MM.1S (cell line): ENCODE measurements around the gene TADA2B.

Experiments used
- DNase-seq: peaks from one replicate; pipeline ENCODE4 v3.0.0-alpha.2; 2015
- H2AFZ ChIP-seq: fragments of 300-600 bp; sonication (generic); 2 replicates; pipeline ENCODE4 v1.6.0; 2016; ENCODE audit warnings: antibody characterized with exemption, low read length
- H3F3A ChIP-seq: fragments of 300-600 bp; sonication (generic); 2 replicates; pipeline ENCODE4 v1.6.1; 2016; ENCODE audit warnings: mild to moderate bottlenecking, antibody characterized with exemption, low read length, moderate library complexity, mixed read lengths; ENCODE audit not compliant: insufficient read depth
- H3K27ac ChIP-seq: fragments of 300-600 bp; sonication (generic); 2 replicates; pipeline ENCODE4 v1.5.1; 2016; ENCODE audit warnings: mild to moderate bottlenecking, low read length
- H3K27me3 ChIP-seq: fragments of 300-600 bp; sonication (generic); replicated peaks from 2 replicates; pipeline ENCODE4 v1.6.0; 2016; ENCODE audit warnings: low read length; ENCODE audit not compliant: insufficient read depth
- H3K36me3 ChIP-seq: fragments of 300-600 bp; sonication (generic); replicated peaks from 2 replicates; pipeline ENCODE4 v1.6.1; 2016; ENCODE audit warnings: mild to moderate bottlenecking, low read length, mixed read lengths; ENCODE audit not compliant: insufficient read depth
- H3K4me1 ChIP-seq: fragments of 300-600 bp; sonication (generic); 2 replicates; pipeline ENCODE4 v1.6.1; 2016; ENCODE audit warnings: low read length, mixed read lengths
- H3K4me2 ChIP-seq: fragments of 300-600 bp; sonication (generic); 2 replicates; pipeline ENCODE4 v1.6.0; 2016; ENCODE audit warnings: low read depth, low read length
- H3K4me3 ChIP-seq: fragments of 300-600 bp; sonication (generic); 2 replicates; pipeline ENCODE4 v1.5.1; 2016; ENCODE audit warnings: low read length, mixed read lengths
- H3K79me2 ChIP-seq: fragments of 300-600 bp; sonication (generic); 2 replicates; pipeline ENCODE4 v1.6.1; 2016; ENCODE audit warnings: mixed run types, low read length, mixed read lengths
- H3K9ac ChIP-seq: fragments of 300-600 bp; sonication (generic); 2 replicates; pipeline ENCODE4 v1.6.1; 2016; ENCODE audit warnings: low read length, mixed read lengths
- H3K9me2 ChIP-seq: fragments of 300-600 bp; sonication (generic); replicated peaks from 2 replicates; pipeline ENCODE4 v1.6.1; 2016; ENCODE audit warnings: mild to moderate bottlenecking, low read length, mixed read lengths; ENCODE audit not compliant: insufficient read depth
- H3K9me3 ChIP-seq: fragments of 300-600 bp; sonication (generic); replicated peaks from 2 replicates; pipeline ENCODE4 v1.6.1; 2016; ENCODE audit warnings: mild to moderate bottlenecking, low read length, mixed read lengths; ENCODE audit not compliant: insufficient read depth
- H4K20me1 ChIP-seq: fragments of 300-600 bp; sonication (generic); 2 replicates; pipeline ENCODE4 v1.6.1; 2016; ENCODE audit warnings: mild to moderate bottlenecking, low read length, moderate library complexity, mixed read lengths; ENCODE audit not compliant: insufficient read depth
- EZH2 ChIP-seq: fragments of 300-600 bp; sonication (generic); optimal IDR thresholded peaks from 2 replicates; pipeline ENCODE3; 2017; ENCODE audit warnings: low read depth, mild to moderate bottlenecking, antibody characterized with exemption, low read length, mixed read lengths
- EZH2phosphoT487 ChIP-seq: fragments of 300-600 bp; sonication (generic); IDR thresholded peaks from 2 replicates; pipeline ENCODE4 v1.6.1; 2018; ENCODE audit warnings: antibody characterized with exemption, low read length
- TF ChIP-seq, protein P1 (sequence below): fragments of 300-600 bp; sonication (generic); IDR thresholded peaks from 2 replicates; pipeline ENCODE4 v1.5.1; 2016; ENCODE audit warnings: antibody characterized with exemption, low read length, mixed read lengths

The TADA2B gene

DNA sequence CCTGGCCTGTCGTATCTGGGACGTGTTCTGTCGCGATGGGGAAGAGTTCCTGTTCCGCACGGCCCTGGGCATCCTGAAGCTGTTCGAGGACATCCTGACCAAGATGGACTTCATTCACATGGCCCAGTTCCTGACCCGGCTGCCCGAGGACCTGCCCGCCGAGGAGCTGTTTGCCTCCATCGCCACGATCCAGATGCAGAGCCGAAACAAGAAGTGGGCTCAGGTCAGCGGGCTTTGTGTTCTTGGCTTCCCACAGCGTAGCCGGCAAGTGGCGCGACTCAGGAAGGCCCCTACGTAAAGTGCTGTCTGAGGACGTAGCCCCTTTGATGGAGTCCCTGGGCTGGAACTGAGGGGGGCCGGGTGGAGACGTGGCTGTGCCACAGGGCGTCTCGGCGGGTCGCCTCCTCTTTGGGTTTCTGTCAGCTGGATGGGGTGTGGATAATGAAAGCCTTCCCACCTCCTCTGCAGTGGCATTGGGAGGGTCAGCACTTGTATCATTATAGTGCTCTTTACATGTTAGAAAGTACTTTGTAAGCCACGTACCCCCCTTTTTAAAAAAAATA, 18.1 kb upstream of the TADA2B start:
- H3K27ac ChIP-seq, result no peak overlapping the region
- no peak overlapping the region for H3K4me2 ChIP-seq
- no peaks in the 10 kb centered on the region for H4K20me1 ChIP-seq
- H3K4me1 ChIP-seq, result no peaks in the 10 kb centered on the region
- DNase-seq, result no peak
- no peak overlapping the region for H3K9ac ChIP-seq
- TF ChIP-seq, protein P1, sequence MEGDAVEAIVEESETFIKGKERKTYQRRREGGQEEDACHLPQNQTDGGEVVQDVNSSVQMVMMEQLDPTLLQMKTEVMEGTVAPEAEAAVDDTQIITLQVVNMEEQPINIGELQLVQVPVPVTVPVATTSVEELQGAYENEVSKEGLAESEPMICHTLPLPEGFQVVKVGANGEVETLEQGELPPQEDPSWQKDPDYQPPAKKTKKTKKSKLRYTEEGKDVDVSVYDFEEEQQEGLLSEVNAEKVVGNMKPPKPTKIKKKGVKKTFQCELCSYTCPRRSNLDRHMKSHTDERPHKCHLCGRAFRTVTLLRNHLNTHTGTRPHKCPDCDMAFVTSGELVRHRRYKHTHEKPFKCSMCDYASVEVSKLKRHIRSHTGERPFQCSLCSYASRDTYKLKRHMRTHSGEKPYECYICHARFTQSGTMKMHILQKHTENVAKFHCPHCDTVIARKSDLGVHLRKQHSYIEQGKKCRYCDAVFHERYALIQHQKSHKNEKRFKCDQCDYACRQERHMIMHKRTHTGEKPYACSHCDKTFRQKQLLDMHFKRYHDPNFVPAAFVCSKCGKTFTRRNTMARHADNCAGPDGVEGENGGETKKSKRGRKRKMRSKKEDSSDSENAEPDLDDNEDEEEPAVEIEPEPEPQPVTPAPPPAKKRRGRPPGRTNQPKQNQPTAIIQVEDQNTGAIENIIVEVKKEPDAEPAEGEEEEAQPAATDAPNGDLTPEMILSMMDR, result no peak
- TF ChIP-seq EZH2, result no peak
- H3K27me3 ChIP-seq, result no peaks in the 10 kb centered on the region
- no peaks in the 10 kb centered on the region for H3F3A ChIP-seq
- no peaks in the 10 kb centered on the region for H3K9me3 ChIP-seq
- H3K9me2 ChIP-seq, result no peaks in the 10 kb centered on the region
- no peak overlapping the region for H2AFZ ChIP-seq
- no peak overlapping the region for H3K4me3 ChIP-seq
- peaks cover 5% of the 10 kb centered on the region for H3K36me3 ChIP-seq
- peaks cover 14% of the 10 kb centered on the region for H3K79me2 ChIP-seq

DNA sequence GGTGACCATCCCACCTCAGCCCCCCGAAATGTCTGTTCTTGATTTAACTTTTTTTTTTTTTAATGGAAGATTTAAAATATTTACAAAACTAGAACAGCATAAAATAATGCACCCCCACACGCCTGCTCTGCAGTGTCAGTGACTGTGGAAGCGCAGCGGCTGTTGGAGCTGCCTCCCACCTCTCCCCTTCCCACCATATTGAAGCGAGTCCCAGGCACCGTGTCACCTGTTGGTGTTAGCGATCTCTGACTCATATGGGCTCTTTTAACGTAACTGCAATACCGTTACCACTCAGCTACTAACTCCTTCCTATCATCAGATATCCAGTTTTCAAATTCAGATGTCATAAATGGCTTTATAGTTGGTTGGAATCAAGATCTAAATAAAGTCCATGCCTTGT, 17.1 kb upstream of the TADA2B start:
- H2AFZ ChIP-seq, result no peak overlapping the region
- peaks cover 14% of the 10 kb centered on the region for H3K79me2 ChIP-seq
- DNase-seq, result no peak
- H3K9me3 ChIP-seq, result no peaks in the 10 kb centered on the region
- no peaks in the 10 kb centered on the region for H4K20me1 ChIP-seq
- no peak overlapping the region for H3K9ac ChIP-seq
- TF ChIP-seq, protein P1, result no peak
- TF ChIP-seq EZH2phosphoT487 (no peak), EZH2 (no peak)
- H3K4me1 ChIP-seq, result no peaks in the 10 kb centered on the region
- no peaks in the 10 kb centered on the region for H3K27me3 ChIP-seq
- no peaks in the 10 kb centered on the region for H3K9me2 ChIP-seq
- H3K36me3 ChIP-seq, result peaks cover 11% of the 10 kb centered on the region
- H3K27ac ChIP-seq, result no peak overlapping the region
- no peaks in the 10 kb centered on the region for H3F3A ChIP-seq
- H3K4me3 ChIP-seq, result no peak overlapping the region
- H3K4me2 ChIP-seq, result no peak overlapping the region

- Histone ChIP-seq H3K9ac (no peak overlapping the region), H3K36me3 (peaks cover 11% of the 10 kb centered on the region), H3K27me3 (no peaks in the 10 kb centered on the region), H3K4me2 (no peak overlapping the region), H2AFZ (no peak overlapping the region), H3K4me1 (no peaks in the 10 kb centered on the region), H4K20me1 (no peaks in the 10 kb centered on the region), H3K9me3 (no peaks in the 10 kb centered on the region), H3K79me2 (peaks cover 13% of the 10 kb centered on the region), H3K9me2 (no peaks in the 10 kb centered on the region), H3F3A (no peaks in the 10 kb centered on the region), H3K27ac (no peak overlapping the region), H3K4me3 (no peak overlapping the region)
- TF ChIP-seq, protein P1, result no peak
- TF ChIP-seq EZH2, result no peak
- no peak for DNase-seq
These were observed 15.9 kb upstream of the TADA2B start for GRCh38 chr4:7027284-7027683.
